HG02642 (cell line): ENCODE results near the gene SNW1.

Source experiments
- ATAC-seq: cut with Tn5 transposase; IDR thresholded peaks from one replicate; pipeline ENCODE4 v1.9.1; 2021; ENCODE audit warnings: mild to moderate bottlenecking; ENCODE audit not compliant: unreplicated experiment, poor library complexity

SNW1 gene

DNA sequence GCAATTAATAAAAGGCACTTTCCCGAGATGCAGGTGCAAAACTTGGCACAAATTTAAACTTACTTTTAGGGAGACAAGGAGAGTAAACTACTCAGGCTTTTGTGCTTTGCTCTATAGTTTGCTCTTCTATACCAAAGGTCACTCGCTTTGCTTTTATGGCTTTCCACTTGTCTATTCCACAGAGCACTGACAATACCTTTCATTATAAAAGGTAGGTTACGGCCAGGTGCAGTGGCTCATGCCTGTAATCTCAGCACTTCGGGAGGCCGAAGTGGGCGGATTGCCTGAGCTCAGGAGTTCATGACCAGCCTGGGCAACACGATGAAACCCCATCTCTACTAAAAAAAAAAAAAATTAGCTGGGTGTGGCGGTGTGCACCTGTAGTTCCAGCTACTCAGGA is 86.0 kb downstream of the SNW1 start:
- no peak for ATAC-seq

- ATAC-seq: no peak
Observed at GRCh38 chr14:77673193-77673592, 87.8 kb downstream of the SNW1 start.
